HCT116 (cell line): ENCODE measurements around the gene FBXO17.

Experiments
- EZH2 ChIP-seq: fragments of 200-600 bp; sonication (generic); IDR thresholded peaks from 2 replicates; pipeline ENCODE4 v1.6.1; 2017; ENCODE audit warnings: antibody characterized with exemption, mixed run types
- EZH2phosphoT487 ChIP-seq: fragments of 200-600 bp; IDR thresholded peaks from 2 replicates; pipeline ENCODE4 v1.6.1; 2018; ENCODE audit warnings: antibody characterized with exemption, borderline replicate concordance
- YY1 ChIP-seq: IDR thresholded peaks from 2 replicates; pipeline ENCODE4 v1.6.1; 2011; ENCODE audit warnings: low read length, low read depth, moderate library complexity, mild to moderate bottlenecking; ENCODE audit not compliant: insufficient replicate concordance; ENCODE audit errors: extremely low read depth
- TF ChIP-seq, protein P1 (sequence below), 3 experiments: fragments of 200-600 bp in 1 of 3; sonication (generic) in 1 of 3; IDR thresholded peaks in 2 of 3; conservative IDR thresholded peaks in 1 of 3; 2 replicates each; pipeline ENCODE4 v1.5.1; 2012 to 2017; ENCODE audit warnings: low read depth in 2 of 3, low read length in 2 of 3, antibody characterized with exemption in 1 of 3, borderline replicate concordance in 1 of 3, control low read depth in 1 of 3, mild to moderate bottlenecking in 1 of 3, mixed read lengths in 1 of 3, mixed run types in 1 of 3, moderate library complexity in 1 of 3; ENCODE audit not compliant: insufficient read depth in 1 of 3

- no peak for TF ChIP-seq EZH2phosphoT487
- no peak for TF ChIP-seq YY1
- TF ChIP-seq, protein P1, sequence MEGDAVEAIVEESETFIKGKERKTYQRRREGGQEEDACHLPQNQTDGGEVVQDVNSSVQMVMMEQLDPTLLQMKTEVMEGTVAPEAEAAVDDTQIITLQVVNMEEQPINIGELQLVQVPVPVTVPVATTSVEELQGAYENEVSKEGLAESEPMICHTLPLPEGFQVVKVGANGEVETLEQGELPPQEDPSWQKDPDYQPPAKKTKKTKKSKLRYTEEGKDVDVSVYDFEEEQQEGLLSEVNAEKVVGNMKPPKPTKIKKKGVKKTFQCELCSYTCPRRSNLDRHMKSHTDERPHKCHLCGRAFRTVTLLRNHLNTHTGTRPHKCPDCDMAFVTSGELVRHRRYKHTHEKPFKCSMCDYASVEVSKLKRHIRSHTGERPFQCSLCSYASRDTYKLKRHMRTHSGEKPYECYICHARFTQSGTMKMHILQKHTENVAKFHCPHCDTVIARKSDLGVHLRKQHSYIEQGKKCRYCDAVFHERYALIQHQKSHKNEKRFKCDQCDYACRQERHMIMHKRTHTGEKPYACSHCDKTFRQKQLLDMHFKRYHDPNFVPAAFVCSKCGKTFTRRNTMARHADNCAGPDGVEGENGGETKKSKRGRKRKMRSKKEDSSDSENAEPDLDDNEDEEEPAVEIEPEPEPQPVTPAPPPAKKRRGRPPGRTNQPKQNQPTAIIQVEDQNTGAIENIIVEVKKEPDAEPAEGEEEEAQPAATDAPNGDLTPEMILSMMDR (IDR thresholded peaks at IDR 0.05 in 2 of 3, conservative IDR thresholded peaks at IDR 0.05 in 1 of 3; ENCODE audit: borderline replicate concordance in 1 of 3, insufficient read depth in 1 of 3, low read depth in 2 of 3, low read length in 2 of 3), result no peak
- no peak for TF ChIP-seq EZH2
These were observed 51.2 kb downstream of the FBXO17 start for GRCh38 chr19:38924388-38924787.
